Thyroid gland (tissue), 4 donors: ENCODE data around the gene PRSS27.

Experiments
- POLR2A ChIP-seq, 2 donors: fragments of 450-650 bp; IDR thresholded peaks; one replicate each; pipeline ENCODE4 v1.6.1; 2017; ENCODE audit warnings: antibody characterized with exemption in 2 of 2, mild to moderate bottlenecking in 2 of 2, moderate library complexity in 1 of 2
- TF ChIP-seq, protein P1 (sequence below), 6 experiments: fragments of 200-600 bp in 3 of 6; fragments of 450-650 bp in 3 of 6; sonication (generic) in 3 of 6; IDR thresholded peaks; one replicate each; pipeline ENCODE4 v1.5.1; 2016 to 2019; ENCODE audit warnings: antibody characterized with exemption in 6 of 6, mild to moderate bottlenecking in 2 of 6, inconsistent platforms in 1 of 6, moderate library complexity in 1 of 6

DNA sequence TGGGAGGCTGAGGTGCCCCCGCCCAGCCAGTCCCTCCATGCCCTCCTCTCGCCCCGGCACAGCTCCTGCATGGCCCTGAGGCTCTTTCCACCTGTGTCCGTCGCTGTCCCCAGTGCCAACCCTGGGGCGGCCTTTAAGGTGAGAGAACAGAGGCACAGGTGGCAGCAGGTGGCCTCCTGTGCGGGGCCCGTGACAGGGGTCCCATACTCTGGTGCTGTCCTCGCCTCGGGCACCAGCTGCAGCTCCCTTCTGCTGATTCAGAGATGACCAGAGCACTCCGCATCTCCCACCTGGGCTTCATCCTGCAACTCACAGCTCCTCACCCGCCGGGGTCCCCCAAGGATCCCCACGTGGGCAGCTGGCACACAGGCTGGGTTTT is 8.0 kb downstream of the PRSS27 start:
- no peak for TF ChIP-seq POLR2A (IDR thresholded peaks at IDR 0.05)
- TF ChIP-seq, protein P1, sequence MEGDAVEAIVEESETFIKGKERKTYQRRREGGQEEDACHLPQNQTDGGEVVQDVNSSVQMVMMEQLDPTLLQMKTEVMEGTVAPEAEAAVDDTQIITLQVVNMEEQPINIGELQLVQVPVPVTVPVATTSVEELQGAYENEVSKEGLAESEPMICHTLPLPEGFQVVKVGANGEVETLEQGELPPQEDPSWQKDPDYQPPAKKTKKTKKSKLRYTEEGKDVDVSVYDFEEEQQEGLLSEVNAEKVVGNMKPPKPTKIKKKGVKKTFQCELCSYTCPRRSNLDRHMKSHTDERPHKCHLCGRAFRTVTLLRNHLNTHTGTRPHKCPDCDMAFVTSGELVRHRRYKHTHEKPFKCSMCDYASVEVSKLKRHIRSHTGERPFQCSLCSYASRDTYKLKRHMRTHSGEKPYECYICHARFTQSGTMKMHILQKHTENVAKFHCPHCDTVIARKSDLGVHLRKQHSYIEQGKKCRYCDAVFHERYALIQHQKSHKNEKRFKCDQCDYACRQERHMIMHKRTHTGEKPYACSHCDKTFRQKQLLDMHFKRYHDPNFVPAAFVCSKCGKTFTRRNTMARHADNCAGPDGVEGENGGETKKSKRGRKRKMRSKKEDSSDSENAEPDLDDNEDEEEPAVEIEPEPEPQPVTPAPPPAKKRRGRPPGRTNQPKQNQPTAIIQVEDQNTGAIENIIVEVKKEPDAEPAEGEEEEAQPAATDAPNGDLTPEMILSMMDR (IDR thresholded peaks at IDR 0.05), result no peak
